Gastroesophageal sphincter (tissue), 4 donors: ENCODE measurements around the gene KAZN. TPM values are rescaled to one million over a fixed set of nuclear protein-coding genes. Genes with fewer than 3 reads are reported as not detected.

ENCODE experiments used
- ATAC-seq: fragments of 150-250 bp; one replicate; pipeline ENCODE4 v1.9.1; 2016; ENCODE audit warnings: mild to moderate bottlenecking, moderate library complexity
- H3K27ac ChIP-seq, 4 donors: fragments of 200-600 bp; sonication (generic) in 3 of 4; 1 replicate in 3 of 4; 2 replicates in 1 of 4; pipeline ENCODE4 v1.5.1; 2016 to 2019
- H3K27me3 ChIP-seq: fragments of 200-600 bp; sonication (generic); one replicate; pipeline ENCODE4 v1.5.1; 2019
- H3K36me3 ChIP-seq, 2 donors: fragments of 200-600 bp; sonication (generic); one replicate each; pipeline ENCODE4 v1.5.1; 2019; ENCODE audit warnings: control low read depth in 1 of 2
- H3K4me1 ChIP-seq, 3 donors: fragments of 200-600 bp; sonication (generic); 1 replicate in 2 of 3; 2 replicates in 1 of 3; pipeline ENCODE4 v1.5.1; 2016 to 2019; ENCODE audit warnings: control low read depth in 2 of 3
- H3K4me3 ChIP-seq, 2 donors: fragments of 200-600 bp; sonication (generic); one replicate each; pipeline ENCODE4 v1.5.1; 2019; ENCODE audit warnings: mild to moderate bottlenecking in 1 of 2, moderate library complexity in 1 of 2
- H3K9me3 ChIP-seq, 3 donors: fragments of 200-600 bp; sonication (generic); one replicate each; pipeline ENCODE4 v1.5.1; 2017 to 2019; ENCODE audit warnings: control low read depth in 2 of 3
- CTCF ChIP-seq, 4 experiments: fragments of 200-600 bp in 2 of 4; fragments of 450-650 bp in 2 of 4; sonication (generic) in 1 of 4; IDR thresholded peaks; one replicate each; pipeline ENCODE4 v1.5.1; 2017 to 2019; ENCODE audit warnings: antibody characterized with exemption in 4 of 4, mild to moderate bottlenecking in 2 of 4, moderate library complexity in 2 of 4
- EP300 ChIP-seq: sonication (generic); formaldehyde crosslinking; IDR thresholded peaks from one replicate; pipeline ENCODE4 v1.6.1; 2017; ENCODE audit warnings: antibody characterized with exemption, mild to moderate bottlenecking
- POLR2A ChIP-seq, 2 donors: fragments of 450-650 bp; IDR thresholded peaks; one replicate each; pipeline ENCODE4 v1.6.1; 2017; ENCODE audit warnings: antibody characterized with exemption in 2 of 2, mild to moderate bottlenecking in 2 of 2, moderate library complexity in 1 of 2
- POLR2AphosphoS5 ChIP-seq: sonication (generic); formaldehyde crosslinking; IDR thresholded peaks from one replicate; pipeline ENCODE4 v1.6.1; 2017; ENCODE audit warnings: antibody characterized with exemption
- WGBS, 2 donors: methylation state at CpG; one replicate each; pipeline ENCODE4 v1.1.5; 2018; ENCODE audit warnings: low coverage in 1 of 2; 5-methylcytosine and 5-hydroxymethylcytosine counted together
- total RNA-seq, 4 donors: library from RNA; depleted of rRNA; stranded (reverse); fragments of >200 nt; gene quantifications; one replicate each; pipeline ENCODE4 v1.1.0, GENCODE V29; 2016

KAZN gene
- total RNA-seq, 4 donors from 2014 or later: 6.5 to 16.6 (median 11.5) TPM

- Histone ChIP-seq H3K27ac (peak overlapping the region; percentile 64 to 93 (median 92)), H3K9me3 (no peaks in the 10 kb centered on the region), H3K4me3 (peak overlapping the region; percentile 54 to 95), H3K4me1 (peaks cover 0 to 81% (median 17%) of the 10 kb centered on the region in 3 donors), H3K36me3 (no peaks in the 10 kb centered on the region), H3K27me3 (no peaks in the 10 kb centered on the region)
- TF ChIP-seq POLR2AphosphoS5: peak; percentile 11
- TF ChIP-seq CTCF (IDR thresholded peaks at IDR 0.05): peak; percentile 57 to 85 (median 71)
- TF ChIP-seq POLR2A (IDR thresholded peaks at IDR 0.05): peak; percentile 21 to 31
- TF ChIP-seq EP300: no peak
- no CpG with 5 or more reads among the region's 74 CpGs for WGBS, 2 donors
- ATAC-seq: peak; percentile 63
Measured at GRCh38 chr1:15153842-15154479, 555.5 kb downstream of the KAZN start.

- 0% methylated on average over 2 of the region's 37 CpGs; no CpG with 5 or more reads in 1 of the 2 donors for whole genome bisulfite sequencing, 2 donors
- Histone ChIP-seq H3K36me3 (no peaks in the 10 kb centered on the region), H3K27me3 (no peaks in the 10 kb centered on the region), H3K4me3 (peak overlapping the region; percentile 54 to 95), H3K4me1 (peaks cover 0 to 87% (median 20%) of the 10 kb centered on the region in 3 donors), H3K9me3 (no peaks in the 10 kb centered on the region), H3K27ac (peak overlapping the region in 3 of 4 donors; percentile 91 to 93 (median 92))
- no peak for TF ChIP-seq EP300
- TF ChIP-seq POLR2AphosphoS5: no peak
- no peak for TF ChIP-seq POLR2A (IDR thresholded peaks at IDR 0.05)
- ATAC-seq: no peak
Measured at GRCh38 chr1:15154480-15155036, 556.1 kb downstream of the KAZN start.

GRCh38 chr1:15155191-15155590 is 556.7 kb downstream of the KAZN start:
- Histone ChIP-seq H3K36me3 (no peaks in the 10 kb centered on the region), H3K4me3 (peak overlapping the region in 1 of 2 donors; percentile 95), H3K27me3 (no peaks in the 10 kb centered on the region), H3K4me1 (peaks cover 0 to 94% (median 20%) of the 10 kb centered on the region in 3 donors), H3K27ac (peak overlapping the region in 3 of 4 donors; percentile 91 to 93 (median 92)), H3K9me3 (no peaks in the 10 kb centered on the region)
- WGBS, 2 donors: 70 to 84% methylated on average over 2 to 4 of the region's 5 CpGs
- no peak for TF ChIP-seq POLR2AphosphoS5
- TF ChIP-seq POLR2A (IDR thresholded peaks at IDR 0.05): no peak
- no peak for TF ChIP-seq EP300
- no peak for TF ChIP-seq CTCF (IDR thresholded peaks at IDR 0.05)
- no peak for ATAC-seq

- Histone ChIP-seq H3K4me1 (peaks cover 0 to 97% (median 20%) of the 10 kb centered on the region in 3 donors), H3K27me3 (no peaks in the 10 kb centered on the region), H3K27ac (peak overlapping the region in 2 of 4 donors; percentile 91 to 93), H3K36me3 (no peaks in the 10 kb centered on the region), H3K4me3 (peak overlapping the region in 1 of 2 donors; percentile 11), H3K9me3 (no peaks in the 10 kb centered on the region)
- TF ChIP-seq POLR2A (IDR thresholded peaks at IDR 0.05) (no peak), EP300 (no peak), CTCF (IDR thresholded peaks at IDR 0.05) (no peak), POLR2AphosphoS5 (no peak)
- WGBS, 2 donors: 24 to 30% methylated on average over 2 to 8 of the region's 11 CpGs
- ATAC-seq: no peak
Measured at GRCh38 chr1:15155888-15156741, 557.6 kb downstream of the KAZN start.

GRCh38 chr1:15156807-15157380 is 558.4 kb downstream of the KAZN start:
- no peaks in the 10 kb centered on the region for H3K27me3 ChIP-seq
- H3K9me3 ChIP-seq: no peaks in the 10 kb centered on the region
- no peak for TF ChIP-seq CTCF (IDR thresholded peaks at IDR 0.05)
- no peak for TF ChIP-seq EP300
- TF ChIP-seq POLR2A (IDR thresholded peaks at IDR 0.05): no peak
- no peak for TF ChIP-seq POLR2AphosphoS5
- ATAC-seq: no peak
- H3K27ac ChIP-seq: peak overlapping the region in 2 of 4 donors; percentile 91 to 93
- no peak overlapping the region for H3K4me3 ChIP-seq
- WGBS, 2 donors: 70 to 74% methylated on average over 3 to 9 of the region's 9 CpGs
- peaks cover 0 to 92% (median 16%) of the 10 kb centered on the region in 3 donors for H3K4me1 ChIP-seq
- no peaks in the 10 kb centered on the region for H3K36me3 ChIP-seq
